ENCODE results near the gene GJA9.

Gene GJA9

DNA sequence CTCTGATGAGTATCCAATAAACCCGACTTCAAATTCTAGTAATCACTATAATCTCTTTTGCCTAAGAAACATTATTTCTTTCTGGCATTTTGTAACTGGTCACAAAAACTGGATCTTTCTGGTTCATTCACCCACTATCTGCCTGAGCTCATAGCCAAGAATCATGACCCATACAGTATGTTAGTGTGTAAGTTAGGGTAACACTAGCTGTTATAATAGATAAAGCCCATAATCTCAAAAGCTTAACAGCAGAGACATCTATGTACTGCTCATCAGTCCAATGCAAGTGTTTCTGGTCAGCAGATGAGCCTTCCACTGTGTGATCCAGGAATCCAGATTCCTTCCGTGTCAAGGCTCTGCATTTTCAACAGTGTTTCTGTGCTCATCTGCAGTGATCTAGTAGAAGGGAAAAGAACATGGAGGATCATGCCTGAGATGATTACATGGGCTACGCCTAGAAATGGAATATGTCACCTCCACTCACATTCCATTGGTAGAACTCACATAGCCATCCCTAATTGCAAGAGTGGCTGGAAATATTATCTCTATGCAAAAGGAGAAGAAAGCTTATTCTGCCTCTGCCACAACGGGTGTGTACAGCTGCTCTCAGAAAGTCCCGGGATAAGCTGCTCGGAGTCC, 49.5 kb downstream of the GJA9 start:
- no peak for DNase-seq (ENCODE audit: low spot score)

DNA sequence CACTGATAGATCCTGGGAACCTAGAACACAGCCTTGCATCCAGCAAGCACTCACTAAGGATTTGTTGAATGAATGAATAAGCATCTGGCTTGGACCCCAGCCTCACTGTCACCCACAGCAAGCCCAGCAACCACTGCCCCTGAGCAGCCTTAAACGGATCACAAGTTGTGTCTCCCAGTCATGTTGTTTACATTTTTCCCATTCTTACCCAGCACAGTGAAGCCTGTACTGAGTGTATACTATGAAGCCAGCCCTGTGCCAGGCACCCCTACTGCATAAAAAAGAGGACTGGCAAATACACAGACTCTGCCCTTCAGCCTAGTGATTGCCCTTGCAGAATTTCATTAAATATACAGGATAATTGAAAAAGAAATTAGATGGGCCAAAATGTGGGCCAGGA, 52.0 kb downstream of the GJA9 start:
- no peak for DNase-seq (ENCODE audit: low spot score)

DNA sequence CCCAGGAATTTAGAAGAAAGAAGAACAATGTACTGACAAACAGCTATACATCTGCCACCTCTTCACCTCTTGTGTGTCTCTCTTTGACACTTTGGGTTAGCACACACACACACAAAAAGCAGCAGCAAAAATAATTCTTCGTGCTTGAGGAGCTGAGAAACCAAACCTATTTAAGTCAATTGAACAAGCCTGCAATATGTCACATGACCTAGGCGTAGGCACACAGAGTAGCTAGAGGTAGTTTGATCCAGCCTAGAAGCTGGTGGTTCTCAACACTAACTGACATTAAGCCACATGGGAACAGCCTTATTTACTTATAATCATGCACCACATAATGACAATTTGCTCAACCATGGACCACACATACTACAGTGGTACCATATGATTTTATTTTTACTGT, 54.1 kb downstream of the GJA9 start:
- no peak for DNase-seq (ENCODE audit: low spot score)

DNA sequence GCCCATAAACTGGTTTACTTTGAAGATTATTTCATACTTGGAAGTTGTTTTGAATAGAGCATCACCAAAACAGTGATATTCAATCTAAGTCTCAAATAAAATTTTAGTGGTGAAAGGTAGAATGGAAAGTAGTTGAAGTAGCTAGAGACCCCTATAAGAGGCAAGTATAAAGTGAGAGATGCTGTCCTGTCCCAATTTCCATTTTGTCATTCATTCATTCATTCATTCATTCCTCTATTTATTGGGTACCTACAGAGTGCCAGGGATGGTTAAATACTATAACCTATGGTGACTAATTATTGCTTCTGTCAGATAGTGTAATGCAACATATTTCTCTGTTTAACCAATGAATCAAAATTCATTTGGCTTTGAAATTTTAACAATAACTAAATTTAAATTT, 54.5 kb downstream of the GJA9 start:
- no peak for DNase-seq (ENCODE audit: low spot score)

DNA sequence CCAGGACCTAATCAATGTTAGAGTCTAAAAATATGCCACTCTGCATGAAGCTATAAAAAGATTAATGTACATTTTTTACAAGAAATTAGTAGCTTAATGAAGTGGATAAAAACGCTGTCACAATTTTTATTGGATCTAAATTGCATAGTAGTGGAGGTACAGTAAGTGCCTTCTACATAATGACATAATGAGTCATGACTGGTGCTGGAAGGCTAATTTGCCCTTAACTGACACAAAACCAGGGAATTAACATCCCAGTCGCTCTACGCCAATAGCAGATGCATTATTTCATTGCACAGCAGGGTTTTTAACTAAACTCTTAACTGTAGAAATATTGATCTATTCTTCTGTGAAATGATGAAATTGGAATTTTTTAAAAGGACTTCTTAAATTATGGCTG, 55.1 kb downstream of the GJA9 start:
- no peak for DNase-seq (ENCODE audit: low spot score)
